Esophagus muscularis mucosa (tissue), 4 donors: ENCODE results near the gene SNX1. TPM values are rescaled to one million over a fixed set of nuclear protein-coding genes. Genes with fewer than 3 reads are reported as not detected.

Source experiments
- DNase-seq: peaks from one replicate; pipeline ENCODE4 v3.0.0-alpha.2; 2017; ENCODE audit errors: extremely low spot score
- H3K27ac ChIP-seq, 4 donors: fragments of 200-600 bp; sonication (generic); replicated peaks in 1 of 4; 1 replicate in 3 of 4; 2 replicates in 1 of 4; pipeline ENCODE4 v1.5.1; 2016 to 2019; ENCODE audit warnings: mild to moderate bottlenecking in 1 of 4
- H3K27me3 ChIP-seq, 4 donors: fragments of 200-600 bp; sonication (generic); one replicate each; pipeline versions ENCODE4 v1.5.1 to v1.6.0; 2016 to 2019
- H3K36me3 ChIP-seq, 4 donors: fragments of 200-600 bp; sonication (generic); one replicate each; pipeline ENCODE4 v1.5.1; 2016 to 2019
- H3K4me1 ChIP-seq, 4 donors: fragments of 200-600 bp; sonication (generic); one replicate each; pipeline ENCODE4 v1.5.1; 2016 to 2019
- H3K4me3 ChIP-seq, 4 donors: fragments of 200-600 bp; sonication (generic); 1 replicate in 2 of 4; 2 replicates in 2 of 4; pipeline ENCODE4 v1.5.1; 2016 to 2019; ENCODE audit warnings: mild to moderate bottlenecking in 4 of 4, moderate library complexity in 1 of 4
- H3K9me3 ChIP-seq, 4 donors: fragments of 200-600 bp; sonication (generic); 1 replicate in 3 of 4; 2 replicates in 1 of 4; pipeline ENCODE4 v1.5.1; 2016 to 2019
- EP300 ChIP-seq: sonication (generic); formaldehyde crosslinking; IDR thresholded peaks from one replicate; pipeline ENCODE4 v1.6.1; 2017; ENCODE audit warnings: antibody characterized with exemption
- POLR2A ChIP-seq: fragments of 450-650 bp; IDR thresholded peaks from one replicate; pipeline ENCODE4 v1.6.1; 2017; ENCODE audit warnings: antibody characterized with exemption, moderate library complexity, mild to moderate bottlenecking, low read depth
- POLR2AphosphoS5 ChIP-seq, 2 donors: sonication (generic); formaldehyde crosslinking; IDR thresholded peaks; one replicate each; pipeline ENCODE4 v1.6.1; 2017; ENCODE audit warnings: antibody characterized with exemption in 2 of 2
- WGBS: methylation state at CpG from one replicate; pipeline ENCODE4 v1.1.5; 2018; 5-methylcytosine and 5-hydroxymethylcytosine counted together
- intact Hi-C: fragments of 100-400 bp; cut with DNase I; formaldehyde crosslinking; loops from one replicate; pipeline ENCODE4 v1.15.1; 2023
- total RNA-seq, 4 donors: library from RNA; depleted of rRNA; stranded (reverse); fragments of >200 nt; gene quantifications; one replicate each; pipeline versions ENCODE4 v1.1.0 to v1.2.1, GENCODE V29; 2016
- TF ChIP-seq, protein P1 (sequence below), 3 experiments: fragments of 200-600 bp in 2 of 3; fragments of 450-650 bp in 1 of 3; sonication (generic) in 2 of 3; IDR thresholded peaks; one replicate each; pipeline ENCODE4 v1.5.1; 2017 to 2019; ENCODE audit warnings: antibody characterized with exemption in 3 of 3, mild to moderate bottlenecking in 2 of 3, moderate library complexity in 1 of 3

The SNX1 gene
- total RNA-seq, 4 donors from 2014 or later = 79.4 to 93.0 (median 87.5) TPM

DNA sequence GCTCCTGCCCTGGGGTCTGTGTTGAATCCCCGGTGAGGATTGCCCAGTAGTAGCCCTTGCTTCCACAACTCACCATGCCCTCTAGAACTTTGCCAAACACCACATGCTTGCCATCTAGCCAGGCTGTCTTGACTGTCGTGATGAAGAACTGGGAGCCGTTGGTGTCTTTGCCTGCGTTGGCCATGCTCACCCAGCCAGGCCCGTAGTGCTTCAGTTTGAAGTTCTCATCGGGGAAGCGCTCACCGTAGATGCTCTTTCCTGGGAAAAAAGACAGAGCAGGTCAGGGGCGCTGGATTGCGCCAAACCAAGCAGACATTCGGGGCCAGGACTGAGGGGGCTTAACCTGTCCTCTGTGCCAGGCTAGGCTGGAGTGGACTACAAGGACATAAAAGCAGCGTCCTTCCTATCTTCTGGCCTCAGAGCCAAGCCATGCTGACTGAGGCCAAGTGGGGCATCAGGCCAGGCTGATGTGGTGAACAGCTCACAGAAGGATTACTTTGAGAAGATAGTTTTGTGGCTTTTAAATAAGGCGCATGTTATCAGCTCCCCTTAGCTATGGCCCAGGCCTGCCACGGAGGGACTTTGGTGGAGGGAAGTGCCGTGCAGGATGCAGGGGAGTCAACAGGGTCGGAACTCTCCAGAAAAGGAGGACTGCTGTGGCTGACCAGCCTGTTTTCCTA is 61.0 kb downstream of the SNX1 start:
- 87% methylated on average over 14 of the region's 16 CpGs for WGBS
- H3K27me3 ChIP-seq = peaks cover 0 to 15% (median 9%) of the 10 kb centered on the region in 4 donors
- DNase-seq = no peak
- H3K4me3 ChIP-seq = no peak overlapping the region
- intact Hi-C loops = no loop called here
- H3K27ac ChIP-seq = no peak overlapping the region
- H3K9me3 ChIP-seq = no peaks in the 10 kb centered on the region
- peaks cover 64 to 77% (median 65%) of the 10 kb centered on the region in 4 donors for H3K4me1 ChIP-seq
- TF ChIP-seq EP300 = no peak
- no peak for TF ChIP-seq POLR2AphosphoS5 (IDR thresholded peaks at IDR 0.05)
- TF ChIP-seq, protein P1, sequence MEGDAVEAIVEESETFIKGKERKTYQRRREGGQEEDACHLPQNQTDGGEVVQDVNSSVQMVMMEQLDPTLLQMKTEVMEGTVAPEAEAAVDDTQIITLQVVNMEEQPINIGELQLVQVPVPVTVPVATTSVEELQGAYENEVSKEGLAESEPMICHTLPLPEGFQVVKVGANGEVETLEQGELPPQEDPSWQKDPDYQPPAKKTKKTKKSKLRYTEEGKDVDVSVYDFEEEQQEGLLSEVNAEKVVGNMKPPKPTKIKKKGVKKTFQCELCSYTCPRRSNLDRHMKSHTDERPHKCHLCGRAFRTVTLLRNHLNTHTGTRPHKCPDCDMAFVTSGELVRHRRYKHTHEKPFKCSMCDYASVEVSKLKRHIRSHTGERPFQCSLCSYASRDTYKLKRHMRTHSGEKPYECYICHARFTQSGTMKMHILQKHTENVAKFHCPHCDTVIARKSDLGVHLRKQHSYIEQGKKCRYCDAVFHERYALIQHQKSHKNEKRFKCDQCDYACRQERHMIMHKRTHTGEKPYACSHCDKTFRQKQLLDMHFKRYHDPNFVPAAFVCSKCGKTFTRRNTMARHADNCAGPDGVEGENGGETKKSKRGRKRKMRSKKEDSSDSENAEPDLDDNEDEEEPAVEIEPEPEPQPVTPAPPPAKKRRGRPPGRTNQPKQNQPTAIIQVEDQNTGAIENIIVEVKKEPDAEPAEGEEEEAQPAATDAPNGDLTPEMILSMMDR (IDR thresholded peaks at IDR 0.05) = no peak
- no peak for TF ChIP-seq POLR2A
- H3K36me3 ChIP-seq = peaks cover 62 to 78% (median 74%) of the 10 kb centered on the region in 4 donors

DNA sequence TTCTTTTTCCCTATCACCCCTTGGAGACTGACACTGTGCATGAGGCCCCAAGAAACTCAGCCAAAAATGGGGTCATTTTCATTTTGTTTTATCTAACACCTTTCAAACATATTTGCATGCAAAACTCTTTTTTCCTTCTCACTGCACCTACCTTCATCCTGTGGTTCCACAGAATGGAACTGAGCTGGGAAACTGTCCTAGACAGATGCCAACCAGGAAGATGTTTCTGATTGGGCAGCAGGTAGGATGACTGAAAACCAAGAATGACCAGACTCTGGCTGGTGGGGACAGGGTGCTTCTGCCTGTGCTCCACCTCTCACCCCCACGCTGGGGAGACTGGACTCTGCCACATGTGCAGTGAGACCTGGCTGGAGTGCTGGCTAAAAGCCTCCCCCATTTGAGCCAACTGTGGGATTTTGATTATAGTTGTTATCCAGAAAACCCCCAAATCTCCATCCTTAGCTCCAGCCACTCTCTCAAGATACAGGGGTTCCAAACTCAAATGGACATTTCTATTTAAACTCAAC is 61.9 kb downstream of the SNX1 start:
- Histone ChIP-seq H3K9me3 (no peaks in the 10 kb centered on the region), H3K27me3 (peaks cover 0 to 7% (median 2%) of the 10 kb centered on the region in 4 donors), H3K4me3 (no peak overlapping the region), H3K4me1 (peaks cover 62 to 71% (median 63%) of the 10 kb centered on the region in 4 donors), H3K36me3 (peaks cover 62 to 78% (median 74%) of the 10 kb centered on the region in 4 donors), H3K27ac (no peak overlapping the region)
- TF ChIP-seq EP300 = no peak
- no peak for TF ChIP-seq POLR2AphosphoS5 (IDR thresholded peaks at IDR 0.05)
- TF ChIP-seq, protein P1 (IDR thresholded peaks at IDR 0.05) = no peak
- WGBS = 100% methylated on average over 1 of the region's 1 CpG
- DNase-seq = no peak
- intact Hi-C loops = no loop called here

DNA sequence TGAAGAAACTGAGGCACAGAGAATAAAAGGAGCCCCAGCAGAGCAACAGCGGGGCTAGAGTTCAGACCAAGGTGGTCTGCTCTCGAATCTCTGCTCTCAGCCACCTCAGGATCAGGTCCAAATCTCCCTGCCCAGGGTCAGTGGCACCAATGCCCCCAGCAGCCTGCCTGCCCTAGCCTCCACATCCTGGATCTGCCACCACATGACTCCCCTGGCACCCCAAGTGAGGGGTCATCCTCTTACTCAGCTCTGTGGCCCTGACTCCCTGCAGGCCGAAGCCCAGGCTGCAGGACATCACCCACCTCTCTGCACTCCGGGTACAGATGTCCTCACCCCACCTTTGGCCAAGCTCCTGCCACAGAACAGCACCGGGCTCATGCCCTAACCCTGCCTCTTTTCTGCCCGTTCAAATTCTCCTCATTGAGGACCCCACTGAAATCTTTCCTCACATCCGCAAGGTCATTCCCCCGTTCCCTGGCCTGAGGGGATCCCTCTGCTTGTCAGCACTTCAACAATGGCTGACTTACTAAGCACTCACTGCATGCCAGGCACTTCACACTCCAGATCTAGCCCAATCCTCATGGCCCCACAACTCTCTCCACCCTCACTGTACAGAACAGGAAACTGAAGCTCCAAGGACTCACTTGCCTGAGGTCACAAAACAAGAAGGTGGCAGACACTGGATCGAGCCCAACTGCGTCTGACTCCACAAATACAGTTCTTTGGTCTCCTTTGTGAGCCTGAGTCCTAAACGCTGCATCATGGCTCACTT is 62.8 kb downstream of the SNX1 start:
- TF ChIP-seq, protein P1 (IDR thresholded peaks at IDR 0.05) = no peak
- no peak for TF ChIP-seq POLR2A
- TF ChIP-seq POLR2AphosphoS5 (IDR thresholded peaks at IDR 0.05) = no peak
- TF ChIP-seq EP300 = no peak
- Histone ChIP-seq H3K36me3 (peaks cover 62 to 78% (median 74%) of the 10 kb centered on the region in 4 donors), H3K27me3 (no peaks in the 10 kb centered on the region), H3K9me3 (no peaks in the 10 kb centered on the region), H3K4me1 (peaks cover 55 to 66% (median 58%) of the 10 kb centered on the region in 4 donors), H3K27ac (no peak overlapping the region), H3K4me3 (no peak overlapping the region)
- 88% methylated on average over 11 of the region's 11 CpGs for WGBS
- DNase-seq = no peak
- intact Hi-C loops = no loop called here

DNA sequence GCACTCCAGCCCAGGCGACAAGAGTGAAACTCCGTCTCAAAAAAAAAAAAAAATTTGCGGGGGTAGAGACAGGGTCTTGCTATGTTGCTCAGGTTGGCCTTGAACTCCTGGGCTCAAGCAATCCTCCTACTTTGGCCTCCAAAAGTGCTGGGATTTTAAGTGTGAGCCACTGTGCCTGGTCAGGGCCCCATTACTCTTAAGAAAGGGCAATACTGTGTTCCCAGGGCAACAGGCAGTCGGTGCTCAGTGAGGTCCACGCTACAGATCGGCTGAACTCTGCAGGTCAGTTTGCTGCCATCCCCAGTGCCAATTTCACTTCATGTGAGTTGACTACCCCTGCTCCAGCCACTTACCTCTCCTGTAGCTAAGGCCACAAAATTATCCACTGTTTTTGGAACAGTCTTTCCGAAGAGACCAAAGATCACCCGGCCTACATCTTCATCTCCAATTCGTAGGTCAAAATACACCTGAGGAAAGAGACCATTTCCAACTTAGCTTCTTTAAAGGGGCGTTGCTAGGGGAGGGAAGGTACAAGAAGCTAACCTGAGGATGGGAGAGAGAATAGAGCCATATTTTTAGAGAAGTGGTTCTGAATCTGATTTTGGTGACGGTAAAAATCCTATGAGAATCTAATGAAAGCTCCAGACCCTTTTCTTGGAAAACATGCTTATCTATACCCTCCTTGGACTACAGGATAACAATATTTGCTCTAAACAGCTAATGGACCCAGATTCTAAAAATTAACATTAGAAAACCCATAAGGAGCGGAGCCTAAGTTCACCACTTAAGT is 66.1 kb downstream of the SNX1 start:
- H3K27me3 ChIP-seq = no peaks in the 10 kb centered on the region
- peak overlapping the region; percentile 80 to 90 (median 86) for H3K27ac ChIP-seq
- 56% methylated on average over 12 of the region's 12 CpGs for WGBS
- peaks cover 46 to 62% (median 52%) of the 10 kb centered on the region in 4 donors for H3K4me1 ChIP-seq
- intact Hi-C loops = loop anchor here (5.0 to 10.0 kb wide), 2 partner anchors 195 to 223 kb away; partner anchors contain the start of genes CSNK1G1, PCLAF and TRIP4
- no peak for DNase-seq
- TF ChIP-seq POLR2A = no peak
- TF ChIP-seq, protein P1 (IDR thresholded peaks at IDR 0.05) = no peak
- TF ChIP-seq POLR2AphosphoS5 (IDR thresholded peaks at IDR 0.05) = no peak
- no peak for TF ChIP-seq EP300
- peak overlapping the region; percentile 75 to 84 (median 82) for H3K4me3 ChIP-seq
- H3K9me3 ChIP-seq = no peaks in the 10 kb centered on the region
- peaks cover 41 to 49% (median 48%) of the 10 kb centered on the region in 4 donors for H3K36me3 ChIP-seq
